A549 (cell line): ENCODE measurements around the gene TEX36. TPM values are rescaled to one million over a fixed set of nuclear protein-coding genes. Genes with fewer than 3 reads are reported as not detected.

Experiments used
- ATAC-seq, 2 experiments: fragments of 200-7000 bp in 1 of 2; fragments of >200 bp in 1 of 2; cut with Nextera tagmentation in 1 of 2; cut with Tn5 transposase in 1 of 2; 3 replicates each; pipeline versions ENCODE4 v1.8.0 to v1.9.1; 2018 to 2020; ENCODE audit warnings: mild to moderate bottlenecking in 1 of 2, moderate library complexity in 1 of 2
- CTCF ChIA-PET: fragments of 300-600 bp; sonication (Branson Sonifier 250); formaldehyde crosslinking; extraction: SDS; loops from one replicate; lab custom pipeline; 2021; ENCODE audit warnings: antibody characterized with exemption, inconsistent platforms; lab: Yijun Ruan, JAX
- POLR2A ChIA-PET: fragments of 350-600 bp; formaldehyde crosslinking; extraction: SDS; loops from one replicate; lab custom pipeline; 2021; ENCODE audit warnings: antibody characterized with exemption, inconsistent platforms; lab: Yijun Ruan, JAX
- DNase-seq, 2 experiments: peaks; one replicate each; pipeline versions ENCODE4 v3.0.0 to v3.0.0-alpha.2; 2011 to 2016; ENCODE audit warnings: low read depth in 1 of 2, low spot score in 1 of 2
- FAIRE-seq: peaks from 2 replicates; lab custom pipeline; 2011; peaks lifted over from hg19 to GRCh38; lab: Jason Lieb, UNC
- H3K27ac ChIP-seq, 2 experiments: fragments of >200 bp; sonication (Bioruptor Twin); formaldehyde crosslinking; 3 replicates each; pipeline ENCODE4 v1.5.1; 2016 to 2017
- H3K4me1 ChIP-seq: fragments of >200 bp; sonication (Bioruptor Twin); formaldehyde crosslinking; 3 replicates; pipeline ENCODE4 v1.6.1; 2016
- H3K4me2 ChIP-seq: fragments of >200 bp; sonication (Bioruptor Twin); formaldehyde crosslinking; 3 replicates; pipeline ENCODE4 v1.6.1; 2016
- H3K4me3 ChIP-seq: fragments of >200 bp; sonication (Bioruptor Twin); formaldehyde crosslinking; 3 replicates; pipeline ENCODE4 v1.5.1; 2016
- H3K9me3 ChIP-seq: fragments of >200 bp; sonication (Bioruptor Twin); formaldehyde crosslinking; 3 replicates; pipeline ENCODE4 v1.6.1; 2016
- CBX8 ChIP-seq: fragments of 200-600 bp; sonication (generic); IDR thresholded peaks from 2 replicates; pipeline ENCODE4 v1.6.1; 2016
- CHD4 ChIP-seq: fragments of 200-600 bp; sonication (generic); IDR thresholded peaks from 2 replicates; pipeline ENCODE4 v1.6.1; 2016; ENCODE audit warnings: antibody characterized with exemption, mild to moderate bottlenecking, borderline replicate concordance
- EHMT2 ChIP-seq: fragments of 200-600 bp; sonication (generic); IDR thresholded peaks from 2 replicates; pipeline ENCODE4 v1.6.1; 2016; ENCODE audit warnings: antibody characterized with exemption, low read depth, mild to moderate bottlenecking, moderate library complexity
- EP300 ChIP-seq, 2 experiments: fragments of >200 bp; sonication (Bioruptor Twin); formaldehyde crosslinking; IDR thresholded peaks; 2 replicates in 1 of 2; 3 replicates in 1 of 2; pipeline ENCODE4 v1.6.1; 2016 to 2017
- HDAC2 ChIP-seq: fragments of 200-600 bp; sonication (generic); IDR thresholded peaks from 2 replicates; pipeline ENCODE4 v1.6.1; 2016
- HOXA7 ChIP-seq: fragments of 250-450 bp; sonication (Bioruptor Pico); IDR thresholded peaks from 2 replicates; pipeline ENCODE4 v1.5.0; 2020; ENCODE audit warnings: mild to moderate bottlenecking, moderate library complexity
- HOXB13 ChIP-seq: fragments of 250-450 bp; sonication (Bioruptor Pico); IDR thresholded peaks from 2 replicates; pipeline ENCODE4 v1.5.0; 2020; ENCODE audit warnings: low read depth, mild to moderate bottlenecking, moderate library complexity
- KDM1A ChIP-seq: fragments of 200-600 bp; sonication (generic); IDR thresholded peaks from 2 replicates; pipeline ENCODE4 v1.6.1; 2016; ENCODE audit warnings: low read depth, mild to moderate bottlenecking
- KDM5A ChIP-seq: fragments of 200-600 bp; sonication (generic); IDR thresholded peaks from 2 replicates; pipeline ENCODE4 v1.6.1; 2016; ENCODE audit warnings: antibody characterized with exemption, mild to moderate bottlenecking
- MAFK ChIP-seq: fragments of 450-650 bp; IDR thresholded peaks from 2 replicates; pipeline ENCODE4 v1.6.1; 2014; ENCODE audit not compliant: partially characterized antibody
- MYC ChIP-seq: IDR thresholded peaks from 2 replicates; pipeline ENCODE4 v1.6.1; 2012; ENCODE audit warnings: mild to moderate bottlenecking, inconsistent platforms, low read length, improper control_type of control experiment, borderline replicate concordance
- NFE2L2 ChIP-seq: fragments of 150-350 bp; conservative IDR thresholded peaks from 2 replicates; pipeline ENCODE4 v1.6.1; 2014; ENCODE audit warnings: low read length
- NPAS2 ChIP-seq: fragments of 250-450 bp; sonication (Bioruptor Pico); IDR thresholded peaks from 2 replicates; pipeline ENCODE4 v1.8.0; 2022; ENCODE audit warnings: mild to moderate bottlenecking, moderate library complexity, borderline replicate concordance
- NR3C1 ChIP-seq: fragments of >200 bp; sonication (Bioruptor Twin); formaldehyde crosslinking; IDR thresholded peaks from 3 replicates; pipeline ENCODE4 v1.6.1; 2017
- RAD21 ChIP-seq, 2 experiments: fragments of >200 bp in 1 of 2; sonication (Bioruptor Twin) in 1 of 2; formaldehyde crosslinking in 1 of 2; IDR thresholded peaks in 1 of 2; conservative IDR thresholded peaks in 1 of 2; 2 replicates in 1 of 2; 3 replicates in 1 of 2; pipeline ENCODE4 v1.6.1; 2012 to 2018; ENCODE audit warnings: inconsistent platforms in 1 of 2
- SREBF2 ChIP-seq: fragments of 450-650 bp; IDR thresholded peaks from 2 replicates; pipeline ENCODE4 v1.6.1; 2014; ENCODE audit warnings: mild to moderate bottlenecking, moderate library complexity
- TFCP2L1 ChIP-seq: fragments of 250-450 bp; sonication (Bioruptor Pico); IDR thresholded peaks from 2 replicates; pipeline ENCODE4 v1.5.0; 2021; ENCODE audit warnings: mild to moderate bottlenecking
- TP53 ChIP-seq: fragments of 250-450 bp; sonication (Bioruptor Pico); IDR thresholded peaks from 2 replicates; pipeline ENCODE4 v1.5.0; 2021; ENCODE audit warnings: mild to moderate bottlenecking, moderate library complexity
- ZC3H11A ChIP-seq: fragments of 450-650 bp; IDR thresholded peaks from 2 replicates; pipeline ENCODE4 v1.6.1; 2014; ENCODE audit warnings: antibody characterized with exemption, mild to moderate bottlenecking
- ZNF302 ChIP-seq: fragments of 250-450 bp; sonication (Bioruptor Pico); IDR thresholded peaks from 2 replicates; pipeline ENCODE4 v1.9.0; 2021; ENCODE audit warnings: inconsistent platforms, mild to moderate bottlenecking, moderate library complexity
- ZSCAN20 ChIP-seq: fragments of 250-450 bp; sonication (Bioruptor Pico); IDR thresholded peaks from 2 replicates; pipeline ENCODE4 v1.8.0; 2022; ENCODE audit warnings: mild to moderate bottlenecking, moderate library complexity
- WGBS: methylation state at CpG from one replicate; pipeline ENCODE4 v1.1.6; 2017; ENCODE audit errors: missing lambda C conversion rate; 5-methylcytosine and 5-hydroxymethylcytosine counted together
- polyA plus RNA-seq, 4 experiments: library from polyadenylated mRNA; depleted of rRNA in 3 of 4; stranded (reverse); fragments of >200 nt; fragmentation: RNase III in 1 of 4; extraction: RNeasy Plus Mini Kit Qiagen cat#74134 plus additional on column Dnase treatment in 1 of 4; gene quantifications; 2 replicates in 3 of 4; 3 replicates in 1 of 4; pipeline ENCODE4 v1.2.3, GENCODE V29; 2011 to 2017
- TF ChIP-seq, protein P1 (sequence below): fragments of 200-600 bp; sonication (generic); IDR thresholded peaks from 2 replicates; pipeline ENCODE4 v1.6.1; 2016; ENCODE audit warnings: antibody characterized with exemption, mild to moderate bottlenecking, moderate library complexity
- TF ChIP-seq, protein P2 (sequence below): fragments of 250-450 bp; sonication (Bioruptor Pico); IDR thresholded peaks from 2 replicates; pipeline ENCODE4 v1.5.0; 2020; ENCODE audit warnings: low read depth, mild to moderate bottlenecking, moderate library complexity
- TF ChIP-seq, protein P3 (sequence below): fragments of 450-650 bp; IDR thresholded peaks from 2 replicates; pipeline ENCODE4 v1.6.1; 2014; ENCODE audit warnings: antibody characterized with exemption
- TF ChIP-seq, protein P4 (sequence below): IDR thresholded peaks from 2 replicates; pipeline ENCODE4 v1.6.1; 2012; ENCODE audit warnings: low read depth, borderline replicate concordance

Gene TEX36
- polyA plus RNA-seq, 2 of the 4 experiments (the other 2 are of a cell fraction): not detected

DNA sequence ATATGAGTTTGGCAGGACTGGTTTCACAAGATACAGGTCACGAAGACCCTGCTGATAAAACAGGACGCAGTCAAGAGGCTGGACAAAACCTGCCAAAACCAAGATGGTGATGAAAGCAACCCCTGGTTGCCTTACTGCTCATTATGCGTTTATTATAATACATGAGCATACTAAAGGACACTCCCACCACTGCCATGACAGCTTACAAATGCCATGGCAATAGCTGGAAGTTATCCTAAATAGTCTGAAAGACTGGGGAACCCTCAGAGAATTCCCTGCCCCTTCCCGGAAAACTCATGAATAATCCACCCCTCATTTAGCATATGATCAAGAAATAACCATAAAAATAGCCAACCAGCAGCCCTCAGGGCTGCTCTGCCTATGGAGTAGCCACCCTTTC is 73.1 kb downstream of the TEX36 start:
- H3K4me2 ChIP-seq: no peak overlapping the region
- no peak overlapping the region for H3K27ac ChIP-seq
- DNase-seq (no peak), ATAC-seq (no peak), FAIRE-seq (no peak)
- H3K4me1 ChIP-seq: no peaks in the 10 kb centered on the region
- POLR2A ChIA-PET: no interaction called here
- TF ChIP-seq CBX8 (no peak), TFCP2L1 (CRISPR knock-in tag) (no peak), TP53 (CRISPR knock-in tag) (no peak), MAFK (no peak), MYC (no peak), ZSCAN20 (CRISPR knock-in tag) (no peak), ZNF302 (no peak), SREBF2 (no peak), CHD4 (no peak), ZC3H11A (no peak), HOXA7 (CRISPR knock-in tag) (no peak)
- TF ChIP-seq, protein P1, sequence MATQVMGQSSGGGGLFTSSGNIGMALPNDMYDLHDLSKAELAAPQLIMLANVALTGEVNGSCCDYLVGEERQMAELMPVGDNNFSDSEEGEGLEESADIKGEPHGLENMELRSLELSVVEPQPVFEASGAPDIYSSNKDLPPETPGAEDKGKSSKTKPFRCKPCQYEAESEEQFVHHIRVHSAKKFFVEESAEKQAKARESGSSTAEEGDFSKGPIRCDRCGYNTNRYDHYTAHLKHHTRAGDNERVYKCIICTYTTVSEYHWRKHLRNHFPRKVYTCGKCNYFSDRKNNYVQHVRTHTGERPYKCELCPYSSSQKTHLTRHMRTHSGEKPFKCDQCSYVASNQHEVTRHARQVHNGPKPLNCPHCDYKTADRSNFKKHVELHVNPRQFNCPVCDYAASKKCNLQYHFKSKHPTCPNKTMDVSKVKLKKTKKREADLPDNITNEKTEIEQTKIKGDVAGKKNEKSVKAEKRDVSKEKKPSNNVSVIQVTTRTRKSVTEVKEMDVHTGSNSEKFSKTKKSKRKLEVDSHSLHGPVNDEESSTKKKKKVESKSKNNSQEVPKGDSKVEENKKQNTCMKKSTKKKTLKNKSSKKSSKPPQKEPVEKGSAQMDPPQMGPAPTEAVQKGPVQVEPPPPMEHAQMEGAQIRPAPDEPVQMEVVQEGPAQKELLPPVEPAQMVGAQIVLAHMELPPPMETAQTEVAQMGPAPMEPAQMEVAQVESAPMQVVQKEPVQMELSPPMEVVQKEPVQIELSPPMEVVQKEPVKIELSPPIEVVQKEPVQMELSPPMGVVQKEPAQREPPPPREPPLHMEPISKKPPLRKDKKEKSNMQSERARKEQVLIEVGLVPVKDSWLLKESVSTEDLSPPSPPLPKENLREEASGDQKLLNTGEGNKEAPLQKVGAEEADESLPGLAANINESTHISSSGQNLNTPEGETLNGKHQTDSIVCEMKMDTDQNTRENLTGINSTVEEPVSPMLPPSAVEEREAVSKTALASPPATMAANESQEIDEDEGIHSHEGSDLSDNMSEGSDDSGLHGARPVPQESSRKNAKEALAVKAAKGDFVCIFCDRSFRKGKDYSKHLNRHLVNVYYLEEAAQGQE: no peak
- WGBS: 44% methylated on average over 4 of the region's 4 CpGs
- CTCF ChIA-PET: interaction anchor here (1.1 kb wide), 1 partner anchor 20 kb away, joined by 3 read pairs; no protein-coding TSS in a partner anchor
- H3K4me3 ChIP-seq: no peak overlapping the region
- no peaks in the 10 kb centered on the region for H3K9me3 ChIP-seq

DNA sequence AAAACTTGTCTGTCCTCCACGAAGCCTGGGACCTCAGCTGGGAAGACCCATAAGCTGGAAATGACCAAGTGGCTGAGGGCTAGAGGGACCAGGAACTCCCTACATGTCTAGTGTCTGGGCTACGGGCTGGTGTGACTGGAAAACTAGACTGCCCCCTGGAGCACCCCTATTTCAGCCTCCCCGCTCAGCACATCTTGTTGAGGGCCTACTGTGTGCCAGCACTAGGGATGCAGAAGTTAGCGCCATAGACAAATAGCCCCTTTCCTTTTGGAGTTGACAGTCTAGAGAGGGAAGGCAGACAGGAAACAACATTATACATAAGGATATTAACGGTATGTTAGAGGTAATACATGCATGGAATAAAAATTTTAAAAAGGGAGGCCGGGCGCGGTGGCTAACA is 74.5 kb downstream of the TEX36 start:
- 44% methylated on average over 8 of the region's 8 CpGs for WGBS
- no peak for FAIRE-seq
- H3K4me3 ChIP-seq: no peak overlapping the region
- no peak overlapping the region for H3K27ac ChIP-seq
- ChIA-PET CTCF (no interaction called here), POLR2A (no interaction called here)
- TF ChIP-seq, protein P2, sequence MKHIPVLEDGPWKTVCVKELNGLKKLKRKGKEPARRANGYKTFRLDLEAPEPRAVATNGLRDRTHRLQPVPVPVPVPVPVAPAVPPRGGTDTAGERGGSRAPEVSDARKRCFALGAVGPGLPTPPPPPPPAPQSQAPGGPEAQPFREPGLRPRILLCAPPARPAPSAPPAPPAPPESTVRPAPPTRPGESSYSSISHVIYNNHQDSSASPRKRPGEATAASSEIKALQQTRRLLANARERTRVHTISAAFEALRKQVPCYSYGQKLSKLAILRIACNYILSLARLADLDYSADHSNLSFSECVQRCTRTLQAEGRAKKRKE (CRISPR knock-in tag): no peak
- TF ChIP-seq RAD21 (conservative IDR thresholded peaks at IDR 0.05 in 1 of 2, IDR thresholded peaks at IDR 0.05 in 1 of 2) (no peak), EHMT2 (no peak), HDAC2 (no peak), ZSCAN20 (CRISPR knock-in tag) (no peak), KDM1A (no peak), TFCP2L1 (CRISPR knock-in tag) (no peak), NR3C1 (no peak), NPAS2 (CRISPR knock-in tag) (no peak), NFE2L2 (no peak), KDM5A (no peak), ZC3H11A (no peak), HOXB13 (no peak), EP300 (IDR thresholded peaks at IDR 0.05) (no peak)
- TF ChIP-seq, protein P3, sequence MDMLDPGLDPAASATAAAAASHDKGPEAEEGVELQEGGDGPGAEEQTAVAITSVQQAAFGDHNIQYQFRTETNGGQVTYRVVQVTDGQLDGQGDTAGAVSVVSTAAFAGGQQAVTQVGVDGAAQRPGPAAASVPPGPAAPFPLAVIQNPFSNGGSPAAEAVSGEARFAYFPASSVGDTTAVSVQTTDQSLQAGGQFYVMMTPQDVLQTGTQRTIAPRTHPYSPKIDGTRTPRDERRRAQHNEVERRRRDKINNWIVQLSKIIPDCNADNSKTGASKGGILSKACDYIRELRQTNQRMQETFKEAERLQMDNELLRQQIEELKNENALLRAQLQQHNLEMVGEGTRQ: no peak
- TF ChIP-seq, protein P4, sequence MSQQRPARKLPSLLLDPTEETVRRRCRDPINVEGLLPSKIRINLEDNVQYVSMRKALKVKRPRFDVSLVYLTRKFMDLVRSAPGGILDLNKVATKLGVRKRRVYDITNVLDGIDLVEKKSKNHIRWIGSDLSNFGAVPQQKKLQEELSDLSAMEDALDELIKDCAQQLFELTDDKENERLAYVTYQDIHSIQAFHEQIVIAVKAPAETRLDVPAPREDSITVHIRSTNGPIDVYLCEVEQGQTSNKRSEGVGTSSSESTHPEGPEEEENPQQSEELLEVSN: no peak
- no peak overlapping the region for H3K4me2 ChIP-seq
- no peak for ATAC-seq
- H3K4me1 ChIP-seq: no peaks in the 10 kb centered on the region
- H3K9me3 ChIP-seq: no peaks in the 10 kb centered on the region
- DNase-seq: no peak
